ENCODE data around the gene EPB41L2.

EPB41L2 gene

DNA sequence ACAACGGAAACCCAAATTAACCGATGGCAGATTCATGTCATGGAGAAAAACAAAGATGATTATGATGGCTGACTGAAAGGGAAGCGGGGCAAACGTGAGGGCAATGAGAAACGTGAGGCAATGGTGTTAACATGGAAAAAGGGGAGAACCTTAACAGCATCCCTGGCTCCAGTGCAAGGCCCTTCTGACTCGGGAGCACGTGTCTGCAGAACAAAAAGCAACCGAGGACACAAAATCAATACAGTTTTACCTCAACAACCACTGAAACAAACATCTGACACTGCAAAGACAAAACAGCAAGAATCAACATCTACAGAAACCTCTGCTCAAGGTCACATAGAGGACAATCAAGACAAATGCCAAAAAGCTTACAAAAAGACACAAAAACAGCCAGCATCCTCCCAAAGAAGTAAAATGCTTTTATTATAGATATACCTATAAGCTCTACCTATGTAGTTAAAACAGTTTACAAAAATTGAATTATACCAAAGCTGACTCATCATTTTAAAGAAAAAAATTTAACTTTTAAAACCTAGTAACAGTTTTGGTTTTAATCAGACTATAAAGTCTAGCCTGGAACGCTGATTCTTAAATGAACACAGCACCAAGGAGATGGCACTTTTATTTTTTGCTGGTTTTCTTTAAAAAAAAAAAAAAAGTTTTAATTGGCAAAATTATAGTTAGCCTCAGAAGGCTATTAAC is 192.7 kb downstream of the EPB41L2 start:
- no peaks in the 10 kb centered on the region for H3K4me1 ChIP-seq (ENCODE audit: control insufficient read depth in 2 of 2, insufficient read depth in 2 of 2, low read length in 2 of 2)
- H3K27ac ChIP-seq (ENCODE audit: low read depth in 2 of 2, low read length in 2 of 2) = no peak overlapping the region
- H3K9me3 ChIP-seq (ENCODE audit: control insufficient read depth in 2 of 2, low read length in 2 of 2) = no peaks in the 10 kb centered on the region
- no peaks in the 10 kb centered on the region for H3K27me3 ChIP-seq (ENCODE audit: control insufficient read depth in 2 of 2, insufficient read depth in 2 of 2, low read length in 2 of 2)
- H3K4me3 ChIP-seq (ENCODE audit: low read length in 2 of 2) = no peak overlapping the region
- H3K9ac ChIP-seq (ENCODE audit: low read depth in 1 of 2, low read length in 2 of 2) = no peak overlapping the region
- H3K36me3 ChIP-seq (ENCODE audit: control insufficient read depth in 2 of 2, insufficient read depth in 2 of 2, low read length in 2 of 2) = peaks cover 0 to 2% of the 10 kb centered on the region in 2 donors

DNA sequence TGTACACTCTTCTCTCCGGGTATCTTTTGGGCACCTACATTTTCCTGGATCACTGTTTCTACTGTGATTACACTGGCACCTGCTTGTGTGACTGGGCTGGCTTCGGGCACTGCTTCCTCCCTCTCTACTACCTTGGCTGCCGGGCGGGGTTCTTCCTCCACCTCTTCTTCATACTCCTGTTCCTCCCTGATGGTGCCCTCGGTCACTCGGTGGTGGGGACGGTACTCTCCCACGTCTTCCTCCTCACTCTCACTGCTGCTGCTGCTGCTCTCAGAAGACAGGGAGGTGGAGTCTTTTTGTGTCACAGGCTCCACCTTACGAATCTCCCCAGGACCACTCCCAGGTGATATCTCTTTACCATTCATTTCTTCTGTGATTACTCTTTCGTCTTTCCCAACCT is 193.4 kb downstream of the EPB41L2 start:
- Histone ChIP-seq H3K9ac (ENCODE audit: low read depth in 1 of 2, low read length in 2 of 2) (no peak overlapping the region), H3K27me3 (ENCODE audit: control insufficient read depth in 2 of 2, insufficient read depth in 2 of 2, low read length in 2 of 2) (no peaks in the 10 kb centered on the region), H3K36me3 (ENCODE audit: control insufficient read depth in 2 of 2, insufficient read depth in 2 of 2, low read length in 2 of 2) (peaks cover 0 to 4% of the 10 kb centered on the region in 2 donors), H3K4me1 (ENCODE audit: control insufficient read depth in 2 of 2, insufficient read depth in 2 of 2, low read length in 2 of 2) (no peaks in the 10 kb centered on the region), H3K27ac (ENCODE audit: low read depth in 2 of 2, low read length in 2 of 2) (no peak overlapping the region), H3K9me3 (ENCODE audit: control insufficient read depth in 2 of 2, low read length in 2 of 2) (no peaks in the 10 kb centered on the region), H3K4me3 (ENCODE audit: low read length in 2 of 2) (no peak overlapping the region)

DNA sequence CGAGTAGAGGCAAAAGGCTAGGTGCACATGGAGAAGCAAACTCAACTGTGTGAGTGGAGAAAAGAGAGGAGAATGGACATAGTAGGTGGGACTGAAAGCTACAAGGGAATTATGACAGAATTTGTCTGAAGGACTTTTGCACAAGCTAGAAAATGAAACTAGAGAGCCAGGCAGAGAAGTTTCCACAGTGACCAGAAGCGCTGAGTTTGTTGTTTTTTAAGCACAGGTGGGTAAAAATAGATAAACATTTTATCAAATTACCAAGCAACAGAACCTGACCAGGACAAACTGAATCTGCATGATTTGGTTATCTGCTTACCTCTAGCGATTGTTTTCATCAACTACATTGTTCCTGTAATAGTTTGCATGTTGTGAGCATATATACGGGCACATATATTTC is 197.3 kb downstream of the EPB41L2 start:
- no peak overlapping the region for H3K27ac ChIP-seq (ENCODE audit: low read depth in 2 of 2, low read length in 2 of 2)
- no peaks in the 10 kb centered on the region for H3K27me3 ChIP-seq (ENCODE audit: control insufficient read depth in 2 of 2, insufficient read depth in 2 of 2, low read length in 2 of 2)
- no peaks in the 10 kb centered on the region for H3K4me1 ChIP-seq (ENCODE audit: control insufficient read depth in 2 of 2, insufficient read depth in 2 of 2, low read length in 2 of 2)
- no peak overlapping the region for H3K4me3 ChIP-seq (ENCODE audit: low read length in 2 of 2)
- no peak overlapping the region for H3K9ac ChIP-seq (ENCODE audit: low read depth in 1 of 2, low read length in 2 of 2)
- H3K36me3 ChIP-seq (ENCODE audit: control insufficient read depth in 2 of 2, insufficient read depth in 2 of 2, low read length in 2 of 2) = peaks cover 3 to 4% of the 10 kb centered on the region in 2 donors
- H3K9me3 ChIP-seq (ENCODE audit: control insufficient read depth in 2 of 2, low read length in 2 of 2) = no peaks in the 10 kb centered on the region

DNA sequence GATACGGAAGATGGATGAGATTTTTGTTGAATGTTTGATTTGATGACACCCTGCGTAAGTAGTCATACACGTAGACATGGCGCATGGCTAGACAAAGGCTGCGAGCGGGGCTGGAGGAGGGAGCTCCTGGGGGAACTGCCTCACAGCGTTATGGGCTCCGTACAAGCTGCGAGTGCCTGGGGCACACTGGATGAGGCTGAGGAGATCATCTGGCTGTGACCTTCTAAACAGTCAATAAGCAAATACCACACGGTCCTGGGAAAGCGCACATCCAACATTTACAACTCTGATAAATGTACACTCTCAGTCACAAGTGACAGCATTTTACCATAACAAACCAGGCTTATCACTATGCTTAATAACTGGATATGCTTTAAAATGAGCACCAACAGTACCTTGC is 198.7 kb downstream of the EPB41L2 start:
- H3K36me3 ChIP-seq (ENCODE audit: control insufficient read depth in 2 of 2, insufficient read depth in 2 of 2, low read length in 2 of 2) = peaks cover 3 to 4% of the 10 kb centered on the region in 2 donors
- no peaks in the 10 kb centered on the region for H3K9me3 ChIP-seq (ENCODE audit: control insufficient read depth in 2 of 2, low read length in 2 of 2)
- no peak overlapping the region for H3K4me3 ChIP-seq (ENCODE audit: low read length in 2 of 2)
- no peaks in the 10 kb centered on the region for H3K4me1 ChIP-seq (ENCODE audit: control insufficient read depth in 2 of 2, insufficient read depth in 2 of 2, low read length in 2 of 2)
- no peak overlapping the region for H3K9ac ChIP-seq (ENCODE audit: low read depth in 1 of 2, low read length in 2 of 2)
- H3K27ac ChIP-seq (ENCODE audit: low read depth in 2 of 2, low read length in 2 of 2) = no peak overlapping the region
- H3K27me3 ChIP-seq (ENCODE audit: control insufficient read depth in 2 of 2, insufficient read depth in 2 of 2, low read length in 2 of 2) = no peaks in the 10 kb centered on the region

DNA sequence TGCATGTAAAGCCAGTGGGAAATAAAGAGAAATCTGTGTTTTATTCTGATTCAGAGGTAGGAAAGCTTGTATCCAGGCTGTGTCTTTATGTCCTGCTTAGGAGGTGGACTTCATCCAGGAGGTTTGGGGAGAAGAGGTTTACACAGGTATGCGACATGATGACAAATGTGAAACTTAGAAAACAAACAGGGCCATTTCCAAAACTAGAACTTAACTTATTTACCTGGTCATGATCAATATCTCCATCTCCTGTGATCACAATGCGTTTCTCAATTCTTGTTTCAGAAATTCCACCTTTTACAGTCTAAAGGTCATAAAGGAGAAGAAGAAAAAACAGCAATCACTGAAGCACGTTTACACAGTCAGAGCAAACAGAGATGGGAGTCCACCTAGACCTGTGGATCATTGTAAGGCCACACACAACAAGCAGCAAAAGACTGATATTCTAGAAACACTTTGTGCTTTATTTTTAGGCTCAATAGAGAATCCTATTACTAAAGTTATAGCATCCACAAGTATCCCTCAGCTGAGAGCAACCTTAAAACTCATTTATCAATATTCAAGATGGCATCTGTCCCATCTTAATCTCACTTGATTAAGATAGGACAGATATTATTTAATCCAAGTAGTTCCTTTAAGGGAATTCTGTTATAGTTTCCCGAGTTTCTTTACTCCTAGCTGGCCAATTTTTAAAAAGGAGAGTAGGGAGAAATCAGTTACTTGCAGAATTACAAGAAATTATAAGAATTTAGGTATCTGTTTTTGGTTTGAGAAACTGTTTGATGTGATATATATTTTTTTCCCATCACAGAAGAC is 199.4 kb downstream of the EPB41L2 start:
- no peak overlapping the region for H3K9ac ChIP-seq (ENCODE audit: low read depth in 1 of 2, low read length in 2 of 2)
- no peak overlapping the region for H3K27ac ChIP-seq (ENCODE audit: low read depth in 2 of 2, low read length in 2 of 2)
- H3K27me3 ChIP-seq (ENCODE audit: control insufficient read depth in 2 of 2, insufficient read depth in 2 of 2, low read length in 2 of 2) = no peaks in the 10 kb centered on the region
- no peaks in the 10 kb centered on the region for H3K4me1 ChIP-seq (ENCODE audit: control insufficient read depth in 2 of 2, insufficient read depth in 2 of 2, low read length in 2 of 2)
- H3K36me3 ChIP-seq (ENCODE audit: control insufficient read depth in 2 of 2, insufficient read depth in 2 of 2, low read length in 2 of 2) = peaks cover 3 to 4% of the 10 kb centered on the region in 2 donors
- H3K9me3 ChIP-seq (ENCODE audit: control insufficient read depth in 2 of 2, low read length in 2 of 2) = no peaks in the 10 kb centered on the region
- H3K4me3 ChIP-seq (ENCODE audit: low read length in 2 of 2) = no peak overlapping the region

DNA sequence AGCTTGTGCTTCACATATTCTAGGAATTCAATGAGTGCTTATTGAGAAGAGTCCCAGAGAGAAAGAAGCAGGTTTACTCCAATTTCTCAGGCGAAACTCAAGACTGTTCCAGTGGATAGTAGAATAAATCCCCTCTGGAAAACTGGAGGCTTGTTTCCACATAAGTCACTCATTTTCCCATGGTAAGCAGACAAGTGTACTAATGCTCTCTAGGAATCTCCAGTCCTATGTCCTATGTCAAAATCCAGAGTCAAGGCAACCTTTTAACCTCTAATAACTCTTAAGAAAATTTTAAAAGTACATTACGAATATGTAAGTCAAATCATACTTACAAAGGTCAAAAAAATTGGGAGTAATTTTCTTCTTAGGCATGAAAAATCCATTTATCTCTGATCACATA is 200.7 kb downstream of the EPB41L2 start:
- peaks cover 8 to 10% of the 10 kb centered on the region in 2 donors for H3K36me3 ChIP-seq (ENCODE audit: control insufficient read depth in 2 of 2, insufficient read depth in 2 of 2, low read length in 2 of 2)
- no peaks in the 10 kb centered on the region for H3K9me3 ChIP-seq (ENCODE audit: control insufficient read depth in 2 of 2, low read length in 2 of 2)
- H3K4me1 ChIP-seq (ENCODE audit: control insufficient read depth in 2 of 2, insufficient read depth in 2 of 2, low read length in 2 of 2) = no peaks in the 10 kb centered on the region
- no peaks in the 10 kb centered on the region for H3K27me3 ChIP-seq (ENCODE audit: control insufficient read depth in 2 of 2, insufficient read depth in 2 of 2, low read length in 2 of 2)
- H3K9ac ChIP-seq (ENCODE audit: low read depth in 1 of 2, low read length in 2 of 2) = no peak overlapping the region
- H3K27ac ChIP-seq (ENCODE audit: low read depth in 2 of 2, low read length in 2 of 2) = no peak overlapping the region
- no peak overlapping the region for H3K4me3 ChIP-seq (ENCODE audit: low read length in 2 of 2)

DNA sequence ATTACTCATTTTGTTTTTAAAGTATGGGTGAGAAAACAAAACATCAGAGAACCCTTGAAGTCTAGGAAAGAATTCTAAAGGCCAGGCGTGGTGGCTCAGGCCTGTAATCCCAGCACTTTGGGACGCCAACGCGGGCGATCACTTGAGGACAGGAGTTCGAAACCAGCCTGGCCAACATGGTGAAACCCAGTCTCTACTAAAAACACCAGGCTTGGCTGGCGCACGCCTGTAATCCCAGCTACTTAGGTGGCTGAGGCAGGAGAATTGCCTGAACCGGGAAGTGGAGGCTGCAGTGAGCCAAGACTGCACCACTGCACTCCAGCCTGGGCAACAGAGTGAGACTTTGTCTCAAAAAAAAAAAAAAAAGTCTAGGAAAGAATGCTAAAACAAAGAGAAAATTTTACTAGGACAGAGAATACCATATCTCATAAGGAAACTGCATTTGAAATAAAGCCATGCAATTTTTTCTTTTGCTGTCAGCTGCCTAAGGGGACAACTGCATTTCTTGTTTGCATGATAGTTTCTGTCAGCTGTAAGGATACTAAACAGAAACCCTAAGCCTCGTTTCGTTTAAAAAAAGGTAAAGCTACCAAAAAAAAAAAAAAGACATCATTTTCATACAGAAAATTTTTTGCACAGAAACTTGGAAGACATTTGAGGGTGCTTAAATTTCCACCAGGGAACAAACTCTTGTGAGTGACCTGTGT is 203.7 kb downstream of the EPB41L2 start:
- H3K9ac ChIP-seq (ENCODE audit: low read depth in 1 of 2, low read length in 2 of 2) = no peak overlapping the region
- no peaks in the 10 kb centered on the region for H3K9me3 ChIP-seq (ENCODE audit: control insufficient read depth in 2 of 2, low read length in 2 of 2)
- H3K36me3 ChIP-seq (ENCODE audit: control insufficient read depth in 2 of 2, insufficient read depth in 2 of 2, low read length in 2 of 2) = peaks cover 6 to 8% of the 10 kb centered on the region in 2 donors
- H3K4me1 ChIP-seq (ENCODE audit: control insufficient read depth in 2 of 2, insufficient read depth in 2 of 2, low read length in 2 of 2) = no peaks in the 10 kb centered on the region
- H3K27ac ChIP-seq (ENCODE audit: low read depth in 2 of 2, low read length in 2 of 2) = no peak overlapping the region
- no peak overlapping the region for H3K4me3 ChIP-seq (ENCODE audit: low read length in 2 of 2)
- no peaks in the 10 kb centered on the region for H3K27me3 ChIP-seq (ENCODE audit: control insufficient read depth in 2 of 2, insufficient read depth in 2 of 2, low read length in 2 of 2)

DNA sequence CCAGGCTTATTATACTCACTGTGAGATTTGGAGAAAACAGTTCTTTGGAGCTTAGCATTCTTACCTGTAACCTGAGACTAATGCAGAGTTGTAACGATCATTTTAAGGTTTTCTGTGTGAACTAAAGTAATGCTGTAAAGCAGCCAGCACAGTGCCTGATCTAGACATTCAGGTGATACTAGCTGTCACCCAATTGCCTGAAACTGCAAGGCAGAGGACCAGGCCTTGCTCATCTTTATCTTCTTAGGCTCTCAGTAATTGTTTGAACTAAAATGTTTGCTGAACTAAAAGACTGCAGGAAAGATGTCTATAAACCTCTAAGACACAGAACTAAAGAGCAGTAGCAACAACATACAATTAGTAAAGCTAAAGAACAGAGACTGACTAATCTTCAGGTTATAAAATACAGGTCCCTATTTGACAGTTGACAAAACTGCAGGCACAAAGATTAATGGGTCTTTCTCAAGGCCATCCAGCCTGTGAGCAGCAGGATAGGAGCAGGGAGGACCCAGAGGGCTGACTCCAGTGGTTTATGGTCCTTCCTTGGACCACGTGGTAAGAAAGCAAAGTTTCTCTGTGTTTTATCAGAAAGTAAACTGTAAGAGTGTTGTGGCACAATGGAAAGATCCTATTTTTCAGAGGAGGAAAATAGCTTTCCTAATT is 204.4 kb downstream of the EPB41L2 start:
- Histone ChIP-seq H3K27me3 (ENCODE audit: control insufficient read depth in 2 of 2, insufficient read depth in 2 of 2, low read length in 2 of 2) (no peaks in the 10 kb centered on the region), H3K9ac (ENCODE audit: low read depth in 1 of 2, low read length in 2 of 2) (no peak overlapping the region), H3K36me3 (ENCODE audit: control insufficient read depth in 2 of 2, insufficient read depth in 2 of 2, low read length in 2 of 2) (peaks cover 6 to 8% of the 10 kb centered on the region in 2 donors), H3K4me1 (ENCODE audit: control insufficient read depth in 2 of 2, insufficient read depth in 2 of 2, low read length in 2 of 2) (no peaks in the 10 kb centered on the region), H3K27ac (ENCODE audit: low read depth in 2 of 2, low read length in 2 of 2) (peak overlapping the region in 1 of 2 donors; percentile 5), H3K4me3 (ENCODE audit: low read length in 2 of 2) (no peak overlapping the region), H3K9me3 (ENCODE audit: control insufficient read depth in 2 of 2, low read length in 2 of 2) (no peaks in the 10 kb centered on the region)

DNA sequence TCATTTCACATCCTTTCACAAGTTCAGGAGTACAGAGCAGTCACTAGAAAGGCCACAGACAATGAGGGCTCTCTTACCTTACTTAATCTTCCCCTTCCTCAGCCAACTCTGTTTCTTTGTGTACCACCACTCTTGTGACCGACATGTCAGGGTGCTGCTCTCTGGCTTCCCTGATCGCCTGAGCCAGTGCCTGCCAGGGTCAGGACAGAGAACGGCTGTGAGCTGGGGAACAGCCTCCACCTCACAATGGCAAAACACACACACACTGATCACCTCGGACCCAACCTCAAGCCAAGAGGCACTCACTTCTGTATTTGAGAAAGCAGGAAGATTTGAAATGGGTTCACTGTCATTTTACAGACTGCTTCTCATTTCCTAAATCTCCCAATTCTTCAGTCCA is 205.0 kb downstream of the EPB41L2 start:
- H3K27ac ChIP-seq (ENCODE audit: low read depth in 2 of 2, low read length in 2 of 2) = no peak overlapping the region

More for the DNA sequence above, 205.0 kb downstream of the EPB41L2 start:
- Histone ChIP-seq H3K36me3 (ENCODE audit: control insufficient read depth in 2 of 2, insufficient read depth in 2 of 2, low read length in 2 of 2) (peaks cover 5 to 6% of the 10 kb centered on the region in 2 donors), H3K9me3 (ENCODE audit: control insufficient read depth in 2 of 2, low read length in 2 of 2) (no peaks in the 10 kb centered on the region), H3K27me3 (ENCODE audit: control insufficient read depth in 2 of 2, insufficient read depth in 2 of 2, low read length in 2 of 2) (no peaks in the 10 kb centered on the region), H3K4me1 (ENCODE audit: control insufficient read depth in 2 of 2, insufficient read depth in 2 of 2, low read length in 2 of 2) (no peaks in the 10 kb centered on the region), H3K9ac (ENCODE audit: low read depth in 1 of 2, low read length in 2 of 2) (no peak overlapping the region), H3K4me3 (ENCODE audit: low read length in 2 of 2) (no peak overlapping the region)

Data from mucosa of rectum (tissue), 2 donors.